IPS-18c (cell line): ENCODE measurements around the gene CAPN10.
"Not testable (repeated sequence)": the region's sequence is repeated elsewhere in the genome, so short reads cannot be mapped to it uniquely, and the experiment has no call there.

ENCODE experiments used
- H3K4me3 ChIP-seq: 2 replicates; pipeline ENCODE4 v1.7.0; 2013; ENCODE audit warnings: low read depth, mild to moderate bottlenecking, low read length, moderate library complexity; ENCODE audit not compliant: insufficient read depth
- H3K9me3 ChIP-seq: one replicate; pipeline ENCODE4 v1.6.1; 2013; ENCODE audit warnings: mild to moderate bottlenecking, low read length, moderate library complexity; ENCODE audit not compliant: control insufficient read depth, insufficient read depth

The CAPN10 gene

GRCh38 chr2:240560480-240561324 lies 25.8 kb upstream of the CAPN10 start:
- peak overlapping the region; percentile 79 for H3K4me3 ChIP-seq
- H3K9me3 ChIP-seq, result peaks cover 2% of the 10 kb centered on the region

- H3K4me3 ChIP-seq, result peak overlapping the region; percentile 49; the same call in 1 of the 2 replicates
- H3K9me3 ChIP-seq, result peaks cover 2% of the 10 kb centered on the region
Measured at GRCh38 chr2:240561325-240561971, 25.1 kb upstream of the CAPN10 start.

DNA sequence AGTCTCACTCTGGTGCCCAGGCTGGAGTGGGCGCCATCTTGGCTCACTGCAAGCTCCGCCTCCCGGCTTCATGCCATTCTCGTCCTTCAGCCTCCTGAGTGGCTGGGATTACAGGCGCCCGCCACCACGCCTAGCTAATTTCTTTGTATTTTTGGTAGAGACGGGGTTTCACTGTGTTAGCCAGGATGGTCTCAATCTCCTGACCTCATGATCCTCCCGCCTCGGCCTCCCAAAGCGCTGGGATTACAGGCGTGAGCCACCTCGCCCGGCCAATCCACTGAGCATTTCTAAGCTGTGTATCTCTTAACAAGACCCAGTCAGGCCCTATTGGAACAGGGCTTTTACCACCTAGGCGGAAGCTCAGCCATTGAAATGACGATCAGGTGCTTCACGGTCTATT lies 23.3 kb upstream of the CAPN10 start:
- H3K9me3 ChIP-seq, H3K4me3 ChIP-seq: not testable (repeated sequence)

DNA sequence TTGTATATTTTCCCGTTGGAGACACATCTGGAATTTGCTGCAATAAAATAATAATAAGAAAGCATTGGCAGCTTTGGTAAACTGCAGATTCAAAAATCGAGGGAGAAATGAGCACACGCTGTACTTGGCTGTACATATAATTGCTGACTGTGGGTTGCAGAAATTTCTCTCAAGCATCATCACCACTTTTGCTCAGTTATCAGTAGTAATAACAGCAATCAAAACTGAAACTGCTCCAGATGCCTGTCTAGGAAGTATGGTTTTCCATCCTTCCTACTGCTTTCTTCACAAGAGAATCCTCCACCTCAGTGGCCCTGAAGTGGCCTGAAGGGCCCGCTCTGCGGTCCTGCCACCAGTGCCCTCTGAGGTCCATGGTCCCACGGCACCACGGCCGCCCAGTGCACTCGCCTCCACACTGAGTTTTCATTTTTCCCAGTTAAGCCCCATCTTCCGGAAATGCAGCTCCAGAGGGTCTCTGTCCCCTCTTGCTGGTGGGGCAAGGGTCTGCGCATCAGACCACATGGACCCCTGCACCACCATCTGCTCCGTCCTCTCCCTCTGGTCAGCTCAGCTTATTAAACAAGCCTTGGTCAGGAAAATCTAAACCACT lies 22.5 kb upstream of the CAPN10 start:
- peaks cover under 1% of the 10 kb centered on the region for H3K9me3 ChIP-seq
- no peak overlapping the region for H3K4me3 ChIP-seq

DNA sequence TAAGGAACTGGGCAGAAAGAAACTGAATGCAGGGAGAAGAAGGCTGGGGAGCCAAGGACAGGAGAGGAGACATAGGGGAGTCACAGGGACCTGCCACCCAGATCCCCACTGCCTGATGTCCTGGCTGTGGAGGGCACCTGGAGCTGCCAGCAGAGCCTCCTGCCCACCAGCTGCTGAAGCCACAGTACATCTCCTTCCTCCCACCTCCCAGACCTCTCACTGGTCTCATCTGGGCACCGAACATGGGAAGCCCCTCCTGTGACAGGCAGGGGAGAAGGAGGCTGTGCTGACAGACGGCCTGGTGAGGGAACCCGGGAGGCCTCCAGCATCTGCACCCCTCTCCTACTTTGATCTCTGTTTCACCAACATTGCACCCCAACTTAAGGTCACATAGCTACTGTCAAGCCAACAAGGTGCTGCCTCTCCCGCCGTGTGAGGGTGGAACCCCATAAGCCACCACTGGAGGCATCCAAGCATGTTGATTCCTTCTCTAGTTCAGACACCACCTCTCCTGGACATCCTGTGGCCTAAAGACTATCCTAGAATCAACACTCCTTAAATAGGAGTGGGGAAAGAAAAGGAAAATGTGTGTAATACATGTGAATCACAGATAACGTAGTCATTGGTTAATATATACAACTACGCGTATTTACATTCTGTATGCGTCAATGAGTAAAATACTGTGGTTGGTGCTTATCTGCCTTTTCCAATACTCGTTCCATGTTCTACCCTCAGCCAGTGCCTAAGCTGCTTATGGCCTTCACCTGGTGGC lies 21.8 kb upstream of the CAPN10 start:
- Histone ChIP-seq H3K4me3 (no peak overlapping the region), H3K9me3 (no peaks in the 10 kb centered on the region)

GRCh38 chr2:240565333-240566202 lies 21.0 kb upstream of the CAPN10 start:
- no peak overlapping the region; the same call in 1 of the 2 replicates for H3K4me3 ChIP-seq

DNA sequence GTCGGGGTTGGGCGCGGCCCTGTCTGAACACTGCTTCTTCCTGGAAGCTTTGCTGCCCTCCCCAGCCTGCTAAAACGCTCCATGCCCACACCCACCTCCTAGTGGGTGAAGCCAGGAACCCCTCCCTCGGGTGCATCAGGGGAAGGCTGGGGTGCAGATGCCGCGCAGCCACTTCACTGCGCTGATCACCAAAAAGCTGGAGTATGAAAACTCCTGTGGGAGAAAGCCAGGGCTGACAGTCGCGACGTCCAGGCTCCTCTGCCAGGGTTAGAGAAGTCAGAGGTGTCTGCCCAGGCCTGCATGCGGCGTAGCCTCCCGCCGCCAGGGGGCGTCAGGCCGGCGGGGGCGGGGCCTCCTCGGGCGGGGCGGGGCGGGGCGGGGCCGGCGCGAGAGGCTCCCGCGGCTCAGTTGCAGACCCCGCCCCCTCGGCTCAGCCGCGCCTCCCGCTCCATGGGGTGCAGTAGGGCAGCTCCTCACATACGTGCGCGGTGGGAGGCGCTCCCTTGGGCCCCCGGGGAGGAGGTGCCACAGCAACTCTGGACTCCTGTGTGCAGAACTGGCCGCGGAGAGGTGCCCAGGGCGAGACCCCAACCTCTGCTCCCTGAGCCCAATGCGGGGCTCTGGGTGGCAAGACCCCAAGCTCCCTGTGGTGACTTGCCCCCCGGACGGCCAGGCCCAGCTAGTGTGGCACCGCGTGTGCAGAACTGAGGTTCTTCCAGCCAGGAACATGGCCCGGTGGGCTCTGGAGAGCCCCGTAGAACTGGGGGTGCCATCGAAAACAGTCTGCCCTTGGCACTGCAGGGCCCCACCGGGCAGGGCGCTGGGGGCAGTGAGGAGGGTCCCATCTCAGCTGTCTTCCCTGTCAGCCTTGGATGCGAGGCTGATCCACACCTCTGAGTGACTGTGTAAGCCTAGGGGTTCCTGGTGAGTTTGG lies 20.1 kb upstream of the CAPN10 start:
- no peak overlapping the region for H3K4me3 ChIP-seq

More at GRCh38 chr2:240565333-240566202, 21.0 kb upstream of the CAPN10 start:
- no peaks in the 10 kb centered on the region for H3K9me3 ChIP-seq

DNA sequence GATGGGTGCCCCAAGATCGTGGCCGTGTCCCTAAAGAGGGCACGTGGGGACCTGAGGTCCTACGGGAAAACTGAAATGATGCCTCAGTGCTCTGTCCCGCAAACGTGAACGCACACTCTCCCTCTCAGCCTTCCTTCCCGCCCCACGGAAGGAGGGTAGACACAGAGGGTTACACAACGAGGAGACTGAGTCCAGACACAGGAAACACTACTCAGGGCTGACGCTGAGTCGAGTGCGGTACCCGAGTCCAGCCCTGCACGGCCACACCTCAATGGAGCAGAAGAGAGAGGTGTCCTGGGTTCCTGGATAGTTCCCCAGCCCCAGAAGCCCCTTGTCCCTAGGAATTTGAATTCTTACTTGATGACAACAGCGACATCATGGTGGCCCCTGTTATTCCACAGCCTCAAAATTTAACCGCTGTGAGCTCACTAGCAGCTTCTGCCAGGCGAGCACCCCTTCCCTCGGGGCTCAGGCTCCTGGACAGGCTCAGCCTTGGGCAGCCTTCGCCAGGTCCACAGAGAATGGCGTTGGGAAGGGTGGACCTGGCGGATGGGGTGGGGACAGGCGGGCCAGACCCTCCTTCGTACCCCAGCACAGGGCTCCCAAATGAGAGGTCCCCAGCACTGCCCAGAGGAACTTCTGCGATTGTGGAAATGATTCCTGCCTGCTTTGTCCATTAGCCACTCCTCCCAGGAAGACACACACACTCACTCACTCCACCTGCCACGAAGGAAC lies 19.2 kb upstream of the CAPN10 start:
- no peaks in the 10 kb centered on the region for H3K9me3 ChIP-seq

More for the DNA sequence above, 20.1 kb upstream of the CAPN10 start:
- no peaks in the 10 kb centered on the region for H3K9me3 ChIP-seq

GRCh38 chr2:240567872-240568677 lies 18.5 kb upstream of the CAPN10 start, which contains the start of gene RNPEPL1:
Gene RNPEPL1 (plus strand): TSS chr2:240568484. CDS start chr2:240568587, 103 bp downstream.
- H3K4me3 ChIP-seq, result peak within 1 kb of the TSS; percentile 57

More for the DNA sequence above, 19.2 kb upstream of the CAPN10 start:
- peak overlapping the region; percentile 56; the same call in 1 of the 2 replicates for H3K4me3 ChIP-seq

DNA sequence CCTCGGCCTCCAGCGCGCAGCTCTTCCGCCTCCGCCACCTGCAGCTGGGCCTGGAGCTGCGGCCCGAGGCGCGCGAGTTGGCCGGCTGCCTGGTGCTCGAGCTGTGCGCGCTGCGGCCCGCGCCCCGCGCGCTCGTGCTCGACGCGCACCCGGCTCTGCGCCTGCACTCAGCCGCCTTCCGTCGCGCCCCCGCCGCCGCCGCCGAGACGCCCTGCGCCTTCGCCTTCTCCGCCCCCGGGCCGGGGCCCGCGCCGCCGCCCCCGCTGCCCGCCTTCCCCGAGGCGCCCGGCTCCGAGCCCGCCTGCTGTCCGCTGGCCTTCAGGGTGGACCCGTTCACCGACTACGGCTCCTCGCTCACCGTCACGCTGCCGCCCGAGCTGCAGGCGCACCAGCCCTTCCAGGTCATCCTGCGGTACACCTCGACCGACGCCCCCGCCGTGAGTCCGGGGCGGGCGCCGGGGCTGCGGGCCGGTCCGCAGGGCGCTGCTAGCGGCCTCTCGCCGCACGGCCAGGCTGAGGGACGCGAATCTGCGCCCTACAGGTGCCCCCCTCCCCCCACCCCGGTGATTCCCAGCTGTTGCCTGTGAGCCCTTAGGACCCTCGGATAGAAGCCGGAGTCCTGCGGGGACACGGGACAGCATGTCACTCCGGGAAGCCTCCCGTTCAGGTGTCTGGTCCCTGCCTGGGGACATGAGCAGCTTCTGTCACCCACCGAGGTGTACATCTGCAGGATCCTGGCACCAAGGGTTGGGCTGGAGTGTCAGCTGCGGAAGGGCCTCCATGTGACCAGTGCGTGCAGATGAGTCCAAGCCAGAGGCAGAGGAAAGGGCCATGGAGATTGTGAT lies 17.6 kb upstream of the CAPN10 start:
- H3K9me3 ChIP-seq, result no peaks in the 10 kb centered on the region
- peak overlapping the region; percentile 57 for H3K4me3 ChIP-seq

More at GRCh38 chr2:240567872-240568677, 18.5 kb upstream of the CAPN10 start, which contains the start of gene RNPEPL1:
- no peaks in the 10 kb centered on the region for H3K9me3 ChIP-seq

GRCh38 chr2:240569523-240569997 lies 17.0 kb upstream of the CAPN10 start:
- no peak overlapping the region for H3K4me3 ChIP-seq
- H3K9me3 ChIP-seq, result no peaks in the 10 kb centered on the region

DNA sequence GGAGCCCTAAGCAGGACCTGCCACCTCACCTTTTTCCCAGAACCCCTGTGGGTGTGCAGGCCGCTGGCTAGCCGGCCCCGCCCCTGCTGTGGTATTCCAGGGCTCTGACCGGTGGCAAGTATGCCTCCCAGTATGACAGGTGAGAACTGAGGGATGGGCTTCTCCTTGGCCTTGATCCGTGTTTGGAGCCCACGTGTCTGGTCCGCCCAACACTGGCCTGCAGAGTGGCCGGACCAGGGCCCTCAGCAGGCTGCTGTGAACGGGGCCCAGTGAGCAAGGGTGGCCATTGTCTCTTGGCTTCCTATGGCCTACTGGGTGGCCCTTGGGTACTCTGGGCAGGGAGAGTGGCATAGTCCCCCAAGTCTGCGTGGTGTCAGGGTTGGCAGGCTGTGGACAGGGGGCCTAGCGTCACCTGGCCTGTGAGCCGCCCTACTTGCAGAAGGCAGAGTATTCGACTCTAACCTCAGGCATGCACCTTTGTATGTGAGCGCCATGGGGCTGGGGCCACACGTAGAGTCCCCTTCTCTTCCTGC lies 16.5 kb upstream of the CAPN10 start:
- Histone ChIP-seq H3K9me3 (no peaks in the 10 kb centered on the region), H3K4me3 (no peak overlapping the region)
